HEK293 (cell line): ENCODE data around the gene VANGL2.

Source experiments
- CTCF ChIA-PET: fragments of 350-600 bp; formaldehyde crosslinking; extraction: SDS; loops from one replicate; lab custom pipeline; 2021; ENCODE audit warnings: antibody characterized with exemption; lab: Yijun Ruan, JAX
- POLR2A ChIA-PET: fragments of 300-600 bp; formaldehyde crosslinking; extraction: SDS; loops from one replicate; lab custom pipeline; 2020; ENCODE audit warnings: antibody characterized with exemption, inconsistent platforms; lab: Yijun Ruan, JAX
- H3K27ac ChIP-seq: fragments of 200-500 bp; sonication (Bioruptor generic); 2 replicates; pipeline ENCODE4 v1.5.1; 2014; ENCODE audit warnings: low read depth, low read length, control low read depth, inconsistent platforms; ENCODE audit errors: extremely low read depth
- H3K36me3 ChIP-seq, 2 experiments: fragments of 200-500 bp in 1 of 2; sonication (Bioruptor generic) in 1 of 2; 1 replicate in 1 of 2; 2 replicates in 1 of 2; pipeline ENCODE4 v1.5.1; 2014 to 2017; ENCODE audit warnings: inconsistent platforms in 2 of 2, low read length in 2 of 2; ENCODE audit not compliant: control insufficient read depth in 2 of 2, insufficient read depth in 1 of 2
- H3K4me1 ChIP-seq: fragments of 200-500 bp; sonication (Bioruptor generic); 2 replicates; pipeline ENCODE4 v1.5.1; 2014; ENCODE audit warnings: mild to moderate bottlenecking, low read length, inconsistent platforms; ENCODE audit not compliant: control insufficient read depth, insufficient read depth
- H3K4me3 ChIP-seq: 2 replicates; pipeline ENCODE4 v1.5.1; 2011; ENCODE audit warnings: low read depth, mild to moderate bottlenecking, control low read depth, low read length, moderate library complexity
- H3K9me3 ChIP-seq: fragments of 200-500 bp; sonication (Bioruptor generic); 2 replicates; pipeline ENCODE4 v1.5.1; 2014; ENCODE audit warnings: low read depth, low read length, inconsistent platforms; ENCODE audit not compliant: control insufficient read depth, insufficient read depth
- KLF16 ChIP-seq: fragments of 450-650 bp; formaldehyde crosslinking; IDR thresholded peaks from 2 replicates; pipeline ENCODE4 v1.5.1; 2017; ENCODE audit warnings: missing biosample characterization, missing genetic modification characterization
- MEIS1 ChIP-seq: sonication (generic); formaldehyde crosslinking; IDR thresholded peaks from 2 replicates; pipeline ENCODE4 v1.8.1; 2022; ENCODE audit warnings: missing genetic modification reagents, mild to moderate bottlenecking, borderline replicate concordance
- PRDM1 ChIP-seq: fragments of 450-650 bp; formaldehyde crosslinking; IDR thresholded peaks from 2 replicates; pipeline ENCODE4; 2016; ENCODE audit warnings: missing biosample characterization, missing genetic modification characterization
- PRDM6 ChIP-seq: fragments of 450-650 bp; formaldehyde crosslinking; IDR thresholded peaks from 2 replicates; pipeline ENCODE4 v1.5.1; 2017; ENCODE audit warnings: missing biosample characterization, missing genetic modification characterization
- SETDB1 ChIP-seq: IDR thresholded peaks from one replicate; pipeline ENCODE4 v1.6.1; 2017; ENCODE audit warnings: mild to moderate bottlenecking, low read length, moderate library complexity, mixed read lengths; ENCODE audit not compliant: insufficient read length
- YY2 ChIP-seq: fragments of 450-650 bp; formaldehyde crosslinking; IDR thresholded peaks from 2 replicates; pipeline ENCODE4 v1.5.1; 2016; ENCODE audit warnings: missing biosample characterization, missing genetic modification characterization
- ZBTB20 ChIP-seq: fragments of 450-650 bp; formaldehyde crosslinking; IDR thresholded peaks from 2 replicates; pipeline ENCODE4 v1.5.1; 2016; ENCODE audit warnings: missing biosample characterization, missing genetic modification characterization
- ZFP69B ChIP-seq: fragments of 450-650 bp; formaldehyde crosslinking; IDR thresholded peaks from 2 replicates; pipeline ENCODE4 v1.5.1; 2016; ENCODE audit warnings: missing biosample characterization, missing genetic modification characterization
- ZNF138 ChIP-seq: fragments of 450-650 bp; formaldehyde crosslinking; IDR thresholded peaks from 2 replicates; pipeline ENCODE4 v1.5.1; 2016; ENCODE audit warnings: missing biosample characterization, missing genetic modification characterization, borderline replicate concordance
- ZNF184 ChIP-seq: fragments of 450-650 bp; IDR thresholded peaks from 2 replicates; pipeline ENCODE4 v1.5.1; 2018; ENCODE audit warnings: missing biosample characterization, mild to moderate bottlenecking, missing genetic modification characterization
- ZNF23 ChIP-seq: fragments of 450-650 bp; formaldehyde crosslinking; IDR thresholded peaks from 2 replicates; pipeline ENCODE4 v1.5.1; 2016; ENCODE audit warnings: missing biosample characterization, missing genetic modification characterization, borderline replicate concordance
- ZNF433 ChIP-seq: fragments of 450-650 bp; formaldehyde crosslinking; IDR thresholded peaks from 2 replicates; pipeline ENCODE4 v1.5.1; 2016; ENCODE audit warnings: missing biosample characterization, missing genetic modification characterization, low read depth
- ZNF600 ChIP-seq: fragments of 450-650 bp; formaldehyde crosslinking; IDR thresholded peaks from 2 replicates; pipeline ENCODE4 v1.5.1; 2016; ENCODE audit warnings: missing biosample characterization, missing genetic modification characterization
- ZNF692 ChIP-seq: fragments of 450-650 bp; formaldehyde crosslinking; IDR thresholded peaks from 2 replicates; pipeline ENCODE4 v1.5.1; 2016; ENCODE audit warnings: missing biosample characterization, missing genetic modification characterization
- ZNF701 ChIP-seq: fragments of 450-650 bp; formaldehyde crosslinking; IDR thresholded peaks from 2 replicates; pipeline ENCODE4 v1.5.1; 2016; ENCODE audit warnings: missing biosample characterization, missing genetic modification characterization
- ZNF768 ChIP-seq: fragments of 450-650 bp; formaldehyde crosslinking; IDR thresholded peaks from 2 replicates; pipeline ENCODE4 v1.5.1; 2018; ENCODE audit warnings: missing biosample characterization, mild to moderate bottlenecking, missing genetic modification characterization
- ZSCAN18 ChIP-seq: fragments of 450-650 bp; formaldehyde crosslinking; IDR thresholded peaks from 2 replicates; pipeline ENCODE4 v1.5.1; 2016; ENCODE audit warnings: missing biosample characterization, missing genetic modification characterization
- TF ChIP-seq, protein P1 (sequence below): fragments of 450-650 bp; formaldehyde crosslinking; IDR thresholded peaks from 2 replicates; pipeline ENCODE4 v1.5.1; 2016; ENCODE audit warnings: missing biosample characterization, missing genetic modification characterization
- TF ChIP-seq, protein P2 (sequence below): fragments of 450-650 bp; formaldehyde crosslinking; IDR thresholded peaks from 2 replicates; pipeline ENCODE4 v1.5.1; 2016; ENCODE audit warnings: missing biosample characterization, missing genetic modification characterization
- TF ChIP-seq, protein P3 (sequence below): fragments of 450-650 bp; formaldehyde crosslinking; IDR thresholded peaks from 2 replicates; pipeline ENCODE4 v1.5.1; 2016; ENCODE audit warnings: missing biosample characterization, missing genetic modification characterization

Gene VANGL2

DNA sequence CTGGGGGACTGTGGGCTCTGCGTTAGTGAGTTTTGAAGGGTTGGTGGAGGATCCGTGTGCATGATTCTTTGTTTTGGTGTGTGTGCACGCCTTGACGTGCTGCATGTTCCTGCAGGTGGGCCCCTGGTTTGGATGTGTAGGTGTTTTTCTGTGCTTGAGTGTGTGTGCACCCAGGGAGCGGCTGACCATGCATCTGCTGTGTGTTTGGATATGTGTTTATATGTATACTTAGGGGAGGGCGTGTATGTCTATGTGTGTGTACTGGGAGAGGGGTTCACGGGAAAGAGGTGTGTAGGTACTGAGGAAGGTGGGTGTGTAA lies 1.1 kb downstream of the VANGL2 start (continued):
- TF ChIP-seq PRDM6 (tag by site-specific recombination) = no peak
- 0 out of 2 replicates have a peak, but pooled peaks have one; percentile 38 for TF ChIP-seq ZNF600 (tag by site-specific recombination)
- TF ChIP-seq KLF16 = no peak
- TF ChIP-seq ZNF23 (tag by site-specific recombination) = no peak
- TF ChIP-seq, protein P1, sequence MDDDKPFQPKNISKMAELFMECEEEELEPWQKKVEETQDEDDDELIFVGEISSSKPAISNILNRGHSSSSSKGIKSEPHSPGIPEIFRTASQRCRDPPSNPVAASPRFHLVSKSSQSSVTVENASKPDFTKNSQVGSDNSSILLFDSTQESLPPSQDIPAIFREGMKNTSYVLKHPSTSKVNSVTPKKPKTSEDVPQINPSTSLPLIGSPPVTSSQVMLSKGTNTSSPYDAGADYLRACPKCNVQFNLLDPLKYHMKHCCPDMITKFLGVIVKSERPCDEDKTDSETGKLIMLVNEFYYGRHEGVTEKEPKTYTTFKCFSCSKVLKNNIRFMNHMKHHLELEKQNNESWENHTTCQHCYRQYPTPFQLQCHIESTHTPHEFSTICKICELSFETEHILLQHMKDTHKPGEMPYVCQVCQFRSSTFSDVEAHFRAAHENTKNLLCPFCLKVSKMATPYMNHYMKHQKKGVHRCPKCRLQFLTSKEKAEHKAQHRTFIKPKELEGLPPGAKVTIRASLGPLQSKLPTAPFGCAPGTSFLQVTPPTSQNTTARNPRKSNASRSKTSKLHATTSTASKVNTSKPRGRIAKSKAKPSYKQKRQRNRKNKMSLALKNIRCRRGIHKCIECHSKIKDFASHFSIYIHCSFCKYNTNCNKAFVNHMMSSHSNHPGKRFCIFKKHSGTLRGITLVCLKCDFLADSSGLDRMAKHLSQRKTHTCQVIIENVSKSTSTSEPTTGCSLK (tag by site-specific recombination) = no peak
- TF ChIP-seq ZFP69B = peak; percentile 81
- TF ChIP-seq MEIS1 (CRISPR knock-in tag) = no peak
- TF ChIP-seq ZNF692 = peak; percentile 65
- no peak for TF ChIP-seq ZNF138 (tag by site-specific recombination)
- TF ChIP-seq ZBTB20 (tag by site-specific recombination) = peak; percentile 56; the same call in 1 of the 2 replicates
- TF ChIP-seq YY2 = no peak
- TF ChIP-seq, all 188 proteins: peak for 7

- Histone ChIP-seq H3K4me3 (no peak overlapping the region), H3K9me3 (no peaks in the 10 kb centered on the region), H3K27ac (no peak overlapping the region), H3K4me1 (no peaks in the 10 kb centered on the region), H3K36me3 (no peaks in the 10 kb centered on the region)
- POLR2A ChIA-PET = interaction anchor here (1.1 kb wide), 1 partner anchor 304 kb away, joined by 4 read pairs; the partner anchor contains the start of gene IGSF8
- CTCF ChIA-PET = interaction anchor here (0.6 to 1.4 kb wide), 3 partner anchors 14 to 31 kb away, joined by 3 to 5 read pairs (median 5); no protein-coding TSS in a partner anchor
- no peak for TF ChIP-seq ZNF768 (tag by site-specific recombination)
- TF ChIP-seq ZSCAN18 (tag by site-specific recombination) = no peak
- no peak for TF ChIP-seq ZNF23 (tag by site-specific recombination)
- no peak for TF ChIP-seq ZNF433 (tag by site-specific recombination)
- TF ChIP-seq, protein P1 (tag by site-specific recombination) = no peak
- TF ChIP-seq, protein P2, sequence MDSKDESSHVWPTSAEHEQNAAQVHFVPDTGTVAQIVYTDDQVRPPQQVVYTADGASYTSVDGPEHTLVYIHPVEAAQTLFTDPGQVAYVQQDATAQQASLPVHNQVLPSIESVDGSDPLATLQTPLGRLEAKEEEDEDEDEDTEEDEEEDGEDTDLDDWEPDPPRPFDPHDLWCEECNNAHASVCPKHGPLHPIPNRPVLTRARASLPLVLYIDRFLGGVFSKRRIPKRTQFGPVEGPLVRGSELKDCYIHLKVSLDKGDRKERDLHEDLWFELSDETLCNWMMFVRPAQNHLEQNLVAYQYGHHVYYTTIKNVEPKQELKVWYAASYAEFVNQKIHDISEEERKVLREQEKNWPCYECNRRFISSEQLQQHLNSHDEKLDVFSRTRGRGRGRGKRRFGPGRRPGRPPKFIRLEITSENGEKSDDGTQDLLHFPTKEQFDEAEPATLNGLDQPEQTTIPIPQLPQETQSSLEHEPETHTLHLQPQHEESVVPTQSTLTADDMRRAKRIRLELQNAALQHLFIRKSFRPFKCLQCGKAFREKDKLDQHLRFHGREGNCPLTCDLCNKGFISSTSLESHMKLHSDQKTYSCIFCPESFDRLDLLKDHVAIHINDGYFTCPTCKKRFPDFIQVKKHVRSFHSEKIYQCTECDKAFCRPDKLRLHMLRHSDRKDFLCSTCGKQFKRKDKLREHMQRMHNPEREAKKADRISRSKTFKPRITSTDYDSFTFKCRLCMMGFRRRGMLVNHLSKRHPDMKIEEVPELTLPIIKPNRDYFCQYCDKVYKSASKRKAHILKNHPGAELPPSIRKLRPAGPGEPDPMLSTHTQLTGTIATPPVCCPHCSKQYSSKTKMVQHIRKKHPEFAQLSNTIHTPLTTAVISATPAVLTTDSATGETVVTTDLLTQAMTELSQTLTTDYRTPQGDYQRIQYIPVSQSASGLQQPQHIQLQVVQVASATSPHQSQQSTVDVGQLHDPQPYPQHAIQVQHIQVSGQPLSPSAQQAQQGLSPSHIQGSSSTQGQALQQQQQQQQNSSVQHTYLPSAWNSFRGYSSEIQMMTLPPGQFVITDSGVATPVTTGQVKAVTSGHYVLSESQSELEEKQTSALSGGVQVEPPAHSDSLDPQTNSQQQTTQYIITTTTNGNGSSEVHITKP (tag by site-specific recombination) = peak; percentile 62; the same call in 1 of the 2 replicates
- TF ChIP-seq ZNF701 (tag by site-specific recombination) = no peak
- TF ChIP-seq SETDB1 = no peak
- TF ChIP-seq, protein P3, sequence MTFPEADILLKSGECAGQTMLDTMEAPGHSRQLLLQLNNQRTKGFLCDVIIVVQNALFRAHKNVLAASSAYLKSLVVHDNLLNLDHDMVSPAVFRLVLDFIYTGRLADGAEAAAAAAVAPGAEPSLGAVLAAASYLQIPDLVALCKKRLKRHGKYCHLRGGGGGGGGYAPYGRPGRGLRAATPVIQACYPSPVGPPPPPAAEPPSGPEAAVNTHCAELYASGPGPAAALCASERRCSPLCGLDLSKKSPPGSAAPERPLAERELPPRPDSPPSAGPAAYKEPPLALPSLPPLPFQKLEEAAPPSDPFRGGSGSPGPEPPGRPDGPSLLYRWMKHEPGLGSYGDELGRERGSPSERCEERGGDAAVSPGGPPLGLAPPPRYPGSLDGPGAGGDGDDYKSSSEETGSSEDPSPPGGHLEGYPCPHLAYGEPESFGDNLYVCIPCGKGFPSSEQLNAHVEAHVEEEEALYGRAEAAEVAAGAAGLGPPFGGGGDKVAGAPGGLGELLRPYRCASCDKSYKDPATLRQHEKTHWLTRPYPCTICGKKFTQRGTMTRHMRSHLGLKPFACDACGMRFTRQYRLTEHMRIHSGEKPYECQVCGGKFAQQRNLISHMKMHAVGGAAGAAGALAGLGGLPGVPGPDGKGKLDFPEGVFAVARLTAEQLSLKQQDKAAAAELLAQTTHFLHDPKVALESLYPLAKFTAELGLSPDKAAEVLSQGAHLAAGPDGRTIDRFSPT (tag by site-specific recombination) = no peak
- no peak for TF ChIP-seq ZNF184 (tag by site-specific recombination)
- peak; percentile 73 for TF ChIP-seq PRDM1
Observed at GRCh38 chr1:160402001-160402795, 1.8 kb downstream of the VANGL2 start.
